ENCODE measurements around the gene ATR.
"Not testable (repeated sequence)": the region's sequence is repeated elsewhere in the genome, so short reads cannot be mapped to it uniquely, and the experiment has no call there.

ATR gene

DNA sequence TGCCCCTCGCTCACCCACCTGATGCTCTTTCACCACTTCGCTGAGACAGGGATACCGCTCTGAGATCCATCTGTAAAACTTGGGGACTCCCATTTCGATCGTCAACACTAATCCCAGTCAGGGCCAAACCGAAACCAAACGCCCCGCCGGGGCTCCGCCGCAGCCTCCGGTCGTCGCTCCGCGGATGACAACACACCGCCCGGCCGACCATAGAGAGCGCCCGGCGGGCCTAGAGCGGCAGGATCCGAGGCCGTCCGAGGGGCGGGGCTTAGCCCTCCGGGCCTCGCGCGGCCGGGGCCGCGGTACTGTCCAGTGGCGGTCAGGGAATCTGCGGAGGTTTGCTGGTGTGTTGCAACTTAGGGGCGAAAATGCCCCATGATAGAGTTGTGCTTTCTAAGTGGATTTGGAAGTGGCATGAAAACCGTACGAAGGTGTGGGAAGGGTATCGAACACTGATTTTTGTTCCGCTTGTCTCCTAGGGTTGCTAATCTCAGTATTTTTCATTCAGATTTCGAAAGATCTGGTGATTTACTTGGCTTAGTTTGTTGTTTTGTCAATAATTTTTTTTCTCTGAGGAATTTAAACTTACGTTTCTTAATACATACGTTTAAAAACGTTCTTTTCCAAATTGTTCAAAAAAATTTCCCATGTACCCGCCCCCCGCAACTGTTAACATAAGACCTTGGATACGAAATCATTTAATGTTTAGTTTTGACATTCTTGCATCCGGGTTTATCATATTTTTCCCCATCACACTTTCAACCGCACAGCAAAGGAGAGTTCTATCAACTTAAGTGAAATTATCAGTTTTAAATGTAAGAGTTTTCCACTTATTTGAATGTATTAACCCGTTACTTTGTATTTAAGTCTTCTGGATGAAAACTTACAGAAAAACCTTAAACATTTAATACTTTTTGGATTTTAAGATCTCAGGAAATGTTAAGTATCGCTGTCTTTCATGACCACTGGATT, 130.4 kb downstream of the ATR start, which contains the start of gene XRN1:
Gene XRN1, minus strand, starts transcription at position 186 of the 972 bp plus-strand sequence. Its CDS starts 93 bp downstream, at position 93.
- TF ChIP-seq, protein P1, sequence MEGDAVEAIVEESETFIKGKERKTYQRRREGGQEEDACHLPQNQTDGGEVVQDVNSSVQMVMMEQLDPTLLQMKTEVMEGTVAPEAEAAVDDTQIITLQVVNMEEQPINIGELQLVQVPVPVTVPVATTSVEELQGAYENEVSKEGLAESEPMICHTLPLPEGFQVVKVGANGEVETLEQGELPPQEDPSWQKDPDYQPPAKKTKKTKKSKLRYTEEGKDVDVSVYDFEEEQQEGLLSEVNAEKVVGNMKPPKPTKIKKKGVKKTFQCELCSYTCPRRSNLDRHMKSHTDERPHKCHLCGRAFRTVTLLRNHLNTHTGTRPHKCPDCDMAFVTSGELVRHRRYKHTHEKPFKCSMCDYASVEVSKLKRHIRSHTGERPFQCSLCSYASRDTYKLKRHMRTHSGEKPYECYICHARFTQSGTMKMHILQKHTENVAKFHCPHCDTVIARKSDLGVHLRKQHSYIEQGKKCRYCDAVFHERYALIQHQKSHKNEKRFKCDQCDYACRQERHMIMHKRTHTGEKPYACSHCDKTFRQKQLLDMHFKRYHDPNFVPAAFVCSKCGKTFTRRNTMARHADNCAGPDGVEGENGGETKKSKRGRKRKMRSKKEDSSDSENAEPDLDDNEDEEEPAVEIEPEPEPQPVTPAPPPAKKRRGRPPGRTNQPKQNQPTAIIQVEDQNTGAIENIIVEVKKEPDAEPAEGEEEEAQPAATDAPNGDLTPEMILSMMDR (IDR thresholded peaks at IDR 0.05; ENCODE audit: low read depth, low read length, missing control alignments): no peak
- peak within 1 kb of the TSS; percentile 100 for H3K4me3 ChIP-seq (ENCODE audit: low read depth, low read length)
- in situ Hi-C loops (cut with HindIII; ENCODE audit: low sequenced_read_pairs): no loop called here
- peak; percentile 85 for DNase-seq (ENCODE audit: low read depth)

DNA sequence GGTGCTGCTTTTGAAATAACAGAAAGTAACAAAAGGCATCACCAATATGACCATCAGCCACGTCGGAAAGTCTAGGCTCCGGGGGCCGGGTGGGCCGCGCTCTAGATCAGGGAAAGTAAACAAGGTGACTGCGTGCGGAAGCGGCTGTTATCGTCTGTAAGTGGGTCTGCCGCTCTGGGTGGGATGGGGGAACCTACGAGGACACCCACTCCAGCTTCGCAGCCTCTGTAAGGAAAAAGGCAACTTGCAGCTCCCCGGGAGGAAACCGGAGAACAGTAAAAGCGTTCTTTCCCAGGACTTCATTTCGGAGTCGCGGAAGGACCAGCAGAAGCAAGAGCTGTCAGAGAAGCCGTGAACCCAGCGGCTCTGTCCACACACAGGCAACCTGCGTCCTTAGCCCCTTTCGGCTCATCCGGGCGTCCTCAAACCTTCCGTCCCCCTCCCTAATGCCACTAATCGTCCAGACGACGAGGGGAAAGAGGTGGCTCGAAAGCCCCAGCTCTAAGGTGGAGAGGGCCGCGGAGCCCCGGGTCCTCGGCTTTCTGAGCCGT, 131.2 kb downstream of the ATR start:
- DNase-seq (ENCODE audit: low read depth): no peak
- TF ChIP-seq, protein P1 (IDR thresholded peaks at IDR 0.05; ENCODE audit: low read depth, low read length, missing control alignments): no peak
- H3K4me3 ChIP-seq (ENCODE audit: low read depth, low read length): peak overlapping the region; percentile 100
- in situ Hi-C loops (cut with HindIII; ENCODE audit: low sequenced_read_pairs): no loop called here

- DNase-seq (ENCODE audit: low read depth): no peak
- peak overlapping the region; percentile 100 for H3K4me3 ChIP-seq (ENCODE audit: low read depth, low read length)
- in situ Hi-C loops (cut with HindIII; ENCODE audit: low sequenced_read_pairs): no loop called here
- TF ChIP-seq, protein P1 (IDR thresholded peaks at IDR 0.05; ENCODE audit: low read depth, low read length, missing control alignments): no peak
These were observed 132.7 kb downstream of the ATR start for GRCh38 chr3:142445816-142446254.

- in situ Hi-C loops (cut with HindIII; ENCODE audit: low sequenced_read_pairs): no loop called here
- no peak for DNase-seq (ENCODE audit: low read depth)
These were observed 134.2 kb downstream of the ATR start for GRCh38 chr3:142444343-142444742.

GRCh38 chr3:142443060-142443459, 135.5 kb downstream of the ATR start:
- DNase-seq (ENCODE audit: low read depth); H3K4me3 ChIP-seq (ENCODE audit: low read depth, low read length); in situ Hi-C loops (cut with HindIII; ENCODE audit: low sequenced_read_pairs): not testable (repeated sequence)

More at GRCh38 chr3:142444343-142444742, 134.2 kb downstream of the ATR start:
- TF ChIP-seq, protein P1 (IDR thresholded peaks at IDR 0.05; ENCODE audit: low read depth, low read length, missing control alignments): no peak
- H3K4me3 ChIP-seq (ENCODE audit: low read depth, low read length): no peak overlapping the region

- H3K4me3 ChIP-seq (ENCODE audit: low read depth, low read length); DNase-seq (ENCODE audit: low read depth); in situ Hi-C loops (cut with HindIII; ENCODE audit: low sequenced_read_pairs): not testable (repeated sequence)
These were observed 138.9 kb downstream of the ATR start for GRCh38 chr3:142439499-142440220.

DNA sequence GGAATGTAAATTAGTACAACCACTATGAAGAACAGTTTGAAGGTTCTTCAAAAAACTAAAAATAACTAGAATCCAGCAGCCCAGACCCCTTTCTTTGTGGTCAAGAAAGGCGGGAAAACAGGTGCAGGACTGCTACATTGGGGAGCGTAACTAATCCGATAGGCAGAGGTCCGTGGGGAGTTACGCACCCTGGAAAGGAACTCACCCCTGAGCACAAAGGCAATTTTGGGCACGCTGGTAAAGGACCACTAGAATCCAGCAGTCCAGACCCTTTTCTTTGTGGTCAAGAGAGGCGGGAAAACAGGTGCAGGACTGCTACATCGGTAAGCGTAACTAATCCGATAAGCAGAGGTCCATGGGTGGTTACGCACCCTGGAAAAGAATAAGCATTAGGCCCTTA, 140.4 kb downstream of the ATR start:
- in situ Hi-C loops (cut with HindIII; ENCODE audit: low sequenced_read_pairs); H3K4me3 ChIP-seq (ENCODE audit: low read depth, low read length); DNase-seq (ENCODE audit: low read depth): not testable (repeated sequence)
